Thoracic aorta (tissue), 2 donors: ENCODE results near the gene PTPRN2. TPM values are rescaled to one million over a fixed set of nuclear protein-coding genes. Genes with fewer than 3 reads are reported as not detected.
A peak's percentile ranks its signal among the peaks of the same experiment; 100 is the strongest.

Experiments used
- ATAC-seq: fragments of 150-250 bp; one replicate; pipeline ENCODE4 v1.8.0; 2017; ENCODE audit warnings: low read depth; ENCODE audit not compliant: insufficient number of reproducible peaks, low FRiP score
- DNase-seq: peaks from one replicate; pipeline ENCODE4 v3.0.0-alpha.2; 2020; ENCODE audit warnings: low spot score
- H3K27ac ChIP-seq, 2 donors: fragments of 200-600 bp; sonication (generic); 1 replicate in 1 of 2; 2 replicates in 1 of 2; pipeline ENCODE4 v1.5.1; 2016; ENCODE audit warnings: mild to moderate bottlenecking in 2 of 2, moderate library complexity in 2 of 2
- H3K27me3 ChIP-seq: fragments of 200-600 bp; sonication (generic); replicated peaks from 2 replicates; pipeline ENCODE4 v1.6.0; 2016; ENCODE audit warnings: mild to moderate bottlenecking; ENCODE audit not compliant: insufficient read depth
- H3K36me3 ChIP-seq: fragments of 200-600 bp; sonication (generic); one replicate; pipeline ENCODE4 v1.5.1; 2016
- H3K4me1 ChIP-seq, 2 donors: fragments of 200-600 bp; sonication (generic); 1 replicate in 1 of 2; 2 replicates in 1 of 2; pipeline versions ENCODE4 v1.5.1 to v1.6.0; 2016; ENCODE audit warnings: low read depth in 2 of 2, mild to moderate bottlenecking in 1 of 2; ENCODE audit not compliant: control insufficient read depth in 1 of 2
- H3K4me3 ChIP-seq: fragments of 200-600 bp; sonication (generic); 2 replicates; pipeline ENCODE4 v1.5.1; 2016; ENCODE audit warnings: mild to moderate bottlenecking
- H3K9me3 ChIP-seq: fragments of 200-600 bp; sonication (generic); 2 replicates; pipeline ENCODE4 v1.5.1; 2016
- total RNA-seq, 2 donors: library from RNA; depleted of rRNA; stranded (reverse); fragments of >200 nt; gene quantifications; one replicate each; pipeline versions ENCODE4 v1.1.0 to v1.2.3, GENCODE V29; 2016
- TF ChIP-seq, protein P1 (sequence below): fragments of 200-600 bp; sonication (generic); IDR thresholded peaks from one replicate; pipeline ENCODE4 v1.5.1; 2019; ENCODE audit warnings: antibody characterized with exemption

Gene PTPRN2
- total RNA-seq, 2 donors from 2014 or later: 2.2 to 3.1 TPM

DNA sequence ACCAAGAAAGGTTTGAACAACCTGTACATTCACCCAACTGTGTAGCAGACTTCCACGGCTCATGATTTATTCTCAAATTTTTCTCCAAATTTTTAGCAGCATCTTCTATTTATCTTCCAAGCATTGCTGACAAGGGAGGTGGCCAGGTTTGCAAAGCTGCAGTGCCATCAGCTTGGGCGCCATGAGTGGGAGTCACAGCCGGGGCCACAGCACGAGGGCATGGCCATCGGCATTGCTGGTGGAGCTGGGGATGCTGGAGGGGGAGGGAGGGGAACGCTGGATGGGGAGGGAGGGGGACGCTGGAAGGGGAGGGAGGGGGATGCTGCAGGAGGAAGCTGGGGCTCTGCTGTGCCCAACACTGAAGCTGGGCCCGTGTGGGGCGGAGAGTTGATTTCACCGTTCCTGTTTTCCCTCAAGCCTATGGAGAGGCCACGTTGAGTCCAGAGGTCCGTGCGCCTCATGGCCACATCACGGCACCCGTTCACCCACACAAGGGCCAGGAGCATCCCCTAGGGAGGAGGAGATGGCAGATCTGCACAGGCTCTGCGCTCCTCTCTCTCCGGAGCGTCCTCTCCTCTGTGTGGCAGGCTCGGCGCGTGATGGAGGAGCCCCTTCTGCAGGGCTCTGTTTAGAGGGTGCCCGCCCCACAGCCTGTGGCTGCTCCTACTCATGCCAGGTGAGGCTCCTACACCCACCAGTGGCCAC, 730.6 kb downstream of the PTPRN2 start:
- DNase-seq: no peak

GRCh38 chr7:157855452-157856213, 732.0 kb downstream of the PTPRN2 start:
- Histone ChIP-seq H3K9me3 (no peaks in the 10 kb centered on the region), H3K27me3 (no peaks in the 10 kb centered on the region), H3K27ac (no peak overlapping the region), H3K36me3 (no peaks in the 10 kb centered on the region), H3K4me3 (no peak overlapping the region), H3K4me1 (peaks cover 0 to 3% of the 10 kb centered on the region in 2 donors)
- TF ChIP-seq, protein P1, sequence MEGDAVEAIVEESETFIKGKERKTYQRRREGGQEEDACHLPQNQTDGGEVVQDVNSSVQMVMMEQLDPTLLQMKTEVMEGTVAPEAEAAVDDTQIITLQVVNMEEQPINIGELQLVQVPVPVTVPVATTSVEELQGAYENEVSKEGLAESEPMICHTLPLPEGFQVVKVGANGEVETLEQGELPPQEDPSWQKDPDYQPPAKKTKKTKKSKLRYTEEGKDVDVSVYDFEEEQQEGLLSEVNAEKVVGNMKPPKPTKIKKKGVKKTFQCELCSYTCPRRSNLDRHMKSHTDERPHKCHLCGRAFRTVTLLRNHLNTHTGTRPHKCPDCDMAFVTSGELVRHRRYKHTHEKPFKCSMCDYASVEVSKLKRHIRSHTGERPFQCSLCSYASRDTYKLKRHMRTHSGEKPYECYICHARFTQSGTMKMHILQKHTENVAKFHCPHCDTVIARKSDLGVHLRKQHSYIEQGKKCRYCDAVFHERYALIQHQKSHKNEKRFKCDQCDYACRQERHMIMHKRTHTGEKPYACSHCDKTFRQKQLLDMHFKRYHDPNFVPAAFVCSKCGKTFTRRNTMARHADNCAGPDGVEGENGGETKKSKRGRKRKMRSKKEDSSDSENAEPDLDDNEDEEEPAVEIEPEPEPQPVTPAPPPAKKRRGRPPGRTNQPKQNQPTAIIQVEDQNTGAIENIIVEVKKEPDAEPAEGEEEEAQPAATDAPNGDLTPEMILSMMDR: no peak
- DNase-seq (no peak), ATAC-seq (no peak)

More for the DNA sequence above, 730.6 kb downstream of the PTPRN2 start:
- Histone ChIP-seq H3K9me3 (no peaks in the 10 kb centered on the region), H3K36me3 (no peaks in the 10 kb centered on the region), H3K27me3 (no peaks in the 10 kb centered on the region), H3K27ac (no peak overlapping the region), H3K4me1 (peaks cover 0 to 3% of the 10 kb centered on the region in 2 donors), H3K4me3 (no peak overlapping the region)
- TF ChIP-seq, protein P1: no peak
- ATAC-seq: no peak

DNA sequence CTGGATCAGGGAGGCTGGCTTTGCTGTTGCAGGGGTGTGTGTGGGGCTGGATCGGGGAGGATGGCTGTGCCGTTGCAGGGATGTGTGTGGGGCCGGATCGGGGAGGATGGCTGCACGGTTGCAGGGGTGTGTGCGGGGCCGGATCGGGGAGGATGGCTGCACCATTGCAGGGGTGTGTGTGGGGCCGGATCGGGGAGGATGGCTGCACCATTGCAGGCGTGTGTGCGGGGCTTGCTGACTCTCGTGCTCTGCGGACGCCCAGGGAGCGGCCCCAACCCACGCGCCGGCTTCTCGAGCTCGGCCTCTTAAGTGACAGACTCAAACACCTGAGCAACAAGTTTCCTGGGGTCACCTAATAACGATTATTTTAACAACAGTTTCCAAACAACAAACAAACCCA, 732.6 kb downstream of the PTPRN2 start:
- ATAC-seq (no peak), DNase-seq (no peak)
- peaks cover 0 to 3% of the 10 kb centered on the region in 2 donors for H3K4me1 ChIP-seq
- H3K4me3 ChIP-seq: peak overlapping the region; percentile 28
- H3K27ac ChIP-seq: no peak overlapping the region
- H3K36me3 ChIP-seq: no peaks in the 10 kb centered on the region
- no peaks in the 10 kb centered on the region for H3K27me3 ChIP-seq
- TF ChIP-seq, protein P1: no peak
- no peaks in the 10 kb centered on the region for H3K9me3 ChIP-seq

- H3K27me3 ChIP-seq: no peaks in the 10 kb centered on the region
- H3K27ac ChIP-seq: no peak overlapping the region
- ATAC-seq (peak; percentile 19), DNase-seq (no peak)
- H3K9me3 ChIP-seq: no peaks in the 10 kb centered on the region
- H3K36me3 ChIP-seq: no peaks in the 10 kb centered on the region
- TF ChIP-seq, protein P1: no peak
- peaks cover 0 to 3% of the 10 kb centered on the region in 2 donors for H3K4me1 ChIP-seq
- peak overlapping the region; percentile 28 for H3K4me3 ChIP-seq
These were observed 733.3 kb downstream of the PTPRN2 start for GRCh38 chr7:157854066-157854891.

DNA sequence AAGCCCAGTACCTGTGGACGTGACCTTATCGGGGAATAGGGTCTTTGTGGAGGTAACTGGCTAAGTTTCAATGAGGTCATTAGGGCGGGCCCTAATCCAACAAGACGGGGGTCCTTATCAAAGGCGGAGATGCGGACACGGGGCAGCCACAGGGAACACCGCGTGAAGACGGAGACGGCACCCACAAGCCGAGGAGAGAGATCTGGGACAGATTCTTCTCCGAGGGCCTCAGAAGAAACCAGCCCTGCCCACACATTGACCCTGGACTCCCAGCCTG, 733.9 kb downstream of the PTPRN2 start:
- H3K27ac ChIP-seq: no peak overlapping the region

More for the DNA sequence above, 733.9 kb downstream of the PTPRN2 start:
- no peaks in the 10 kb centered on the region for H3K36me3 ChIP-seq
- no peak overlapping the region for H3K4me3 ChIP-seq
- H3K4me1 ChIP-seq: peaks cover 0 to 3% of the 10 kb centered on the region in 2 donors
- no peaks in the 10 kb centered on the region for H3K9me3 ChIP-seq
- no peak for DNase-seq
- H3K27me3 ChIP-seq: no peaks in the 10 kb centered on the region
- no peak for ATAC-seq
- TF ChIP-seq, protein P1: no peak
